GM19193 (cell line): ENCODE data around the gene ABHD17B.

Experiments used
- POLR2A ChIP-seq: IDR thresholded peaks from 4 replicates; pipeline ENCODE4 v1.6.1; 2011; ENCODE audit not compliant: insufficient read depth, insufficient read length; ENCODE audit errors: extremely low read depth

The ABHD17B gene

GRCh38 chr9:71895955-71896354 is 15.0 kb downstream of the ABHD17B start:
- no peak for TF ChIP-seq POLR2A

- no peak for TF ChIP-seq POLR2A
Observed at GRCh38 chr9:71895117-71895516, 15.9 kb downstream of the ABHD17B start.

- TF ChIP-seq POLR2A: no peak
Observed at GRCh38 chr9:71891557-71892189, 19.3 kb downstream of the ABHD17B start.

GRCh38 chr9:71890042-71890679 is 20.8 kb downstream of the ABHD17B start:
- no peak for TF ChIP-seq POLR2A

GRCh38 chr9:71887362-71887761 is 23.6 kb downstream of the ABHD17B start:
- no peak for TF ChIP-seq POLR2A

GRCh38 chr9:71886541-71886940 is 24.5 kb downstream of the ABHD17B start:
- TF ChIP-seq POLR2A: no peak

- TF ChIP-seq POLR2A: no peak
Observed at GRCh38 chr9:71886015-71886414, 25.0 kb downstream of the ABHD17B start.

GRCh38 chr9:71885467-71885866 is 25.5 kb downstream of the ABHD17B start:
- no peak for TF ChIP-seq POLR2A

- TF ChIP-seq POLR2A: no peak
Observed at GRCh38 chr9:71884005-71884404, 27.0 kb downstream of the ABHD17B start.

- TF ChIP-seq POLR2A: no peak
Observed at GRCh38 chr9:71879644-71880174, 31.3 kb downstream of the ABHD17B start.

- TF ChIP-seq POLR2A: no peak
Observed at GRCh38 chr9:71878327-71879274, 32.4 kb downstream of the ABHD17B start.

GRCh38 chr9:71876829-71877228 is 34.2 kb downstream of the ABHD17B start:
- TF ChIP-seq POLR2A: no peak

- no peak for TF ChIP-seq POLR2A
Observed at GRCh38 chr9:71876106-71876505, 34.9 kb downstream of the ABHD17B start.

- no peak for TF ChIP-seq POLR2A
Observed at GRCh38 chr9:71875345-71875744, 35.6 kb downstream of the ABHD17B start.

- TF ChIP-seq POLR2A: no peak
Observed at GRCh38 chr9:71863631-71864030, 47.4 kb downstream of the ABHD17B start.
